OCI-LY7 (cell line): ENCODE results near the gene GSG1L2. TPM values are rescaled to one million over a fixed set of nuclear protein-coding genes. Genes with fewer than 3 reads are reported as not detected.

Experiments
- BruUV-seq: library from RNA; stranded (reverse); fragments of 400-500 nt; replicated peaks from 2 replicates; lab custom pipeline; 2021; lab: Mats Ljungman, UMichigan
- CTCF ChIA-PET: fragments of 300-600 bp; sonication (Branson Sonifier 250); formaldehyde crosslinking; loops from one replicate; lab custom pipeline; 2022; ENCODE audit warnings: antibody characterized with exemption; ENCODE audit not compliant: unreplicated experiment; lab: Charles Lee
- POLR2A ChIA-PET: fragments of 300-600 bp; sonication (Branson Sonifier 250); formaldehyde crosslinking; loops from one replicate; lab custom pipeline; 2022; ENCODE audit warnings: antibody characterized with exemption; lab: Charles Lee
- DNase-seq: peaks from one replicate; pipeline ENCODE4 v3.0.0-alpha.2; 2015; ENCODE audit warnings: low spot score
- H2AFZ ChIP-seq: fragments of 200-600 bp; sonication (generic), shearing (Covaris generic); 2 replicates; pipeline ENCODE4 v1.6.1; 2014; ENCODE audit warnings: mild to moderate bottlenecking, antibody characterized with exemption, low read length, moderate library complexity
- H3K27ac ChIP-seq: fragments of 200-600 bp; sonication (generic); 2 replicates; pipeline ENCODE4 v1.5.1; 2014; ENCODE audit warnings: mixed run types, low read depth, mild to moderate bottlenecking, moderate library complexity, low read length, inconsistent platforms; ENCODE audit not compliant: poor library complexity, severe bottlenecking
- H3K36me3 ChIP-seq: fragments of 200-600 bp; sonication (generic); 2 replicates; pipeline ENCODE4 v1.6.1; 2014; ENCODE audit warnings: mild to moderate bottlenecking, antibody characterized with exemption, low read length, moderate library complexity, mixed read lengths; ENCODE audit not compliant: insufficient read depth
- H3K4me1 ChIP-seq: fragments of 200-600 bp; sonication (generic); 2 replicates; pipeline ENCODE4 v1.5.1; 2014; ENCODE audit warnings: mild to moderate bottlenecking, low read length; ENCODE audit not compliant: insufficient read depth, poor library complexity, severe bottlenecking
- H3K4me2 ChIP-seq: fragments of 200-600 bp; sonication (generic); 2 replicates; pipeline ENCODE4 v1.6.1; 2014; ENCODE audit warnings: mild to moderate bottlenecking, low read length
- H3K4me3 ChIP-seq: fragments of 200-600 bp; sonication (generic); 2 replicates; pipeline ENCODE4 v1.5.1; 2014; ENCODE audit warnings: mild to moderate bottlenecking, low read depth, low read length; ENCODE audit not compliant: poor library complexity, severe bottlenecking
- H3K79me2 ChIP-seq: fragments of 200-600 bp; sonication (generic); 2 replicates; pipeline ENCODE4 v1.6.1; 2016; ENCODE audit warnings: low read depth, mild to moderate bottlenecking, low read length, moderate library complexity, mixed read lengths; ENCODE audit not compliant: insufficient read depth
- H3K9me2 ChIP-seq: fragments of 200-600 bp; sonication (generic); 2 replicates; pipeline ENCODE4 v1.6.1; 2016; ENCODE audit warnings: mild to moderate bottlenecking, low read length, mixed read lengths; ENCODE audit not compliant: insufficient read depth
- H3K9me3 ChIP-seq: fragments of 200-600 bp; sonication (generic); 2 replicates; pipeline ENCODE4 v1.6.1; 2014; ENCODE audit warnings: mild to moderate bottlenecking, mixed run types, low read length, mixed read lengths
- H4K20me1 ChIP-seq: fragments of 200-600 bp; sonication (generic); 2 replicates; pipeline ENCODE4 v1.6.1; 2014; ENCODE audit warnings: mild to moderate bottlenecking, antibody characterized with exemption, low read length, moderate library complexity, mixed read lengths; ENCODE audit not compliant: insufficient read depth
- EZH2phosphoT487 ChIP-seq: fragments of 200-600 bp; sonication (generic); IDR thresholded peaks from 2 replicates; pipeline ENCODE4 v1.6.1; 2018; ENCODE audit warnings: low read depth, borderline replicate concordance, mild to moderate bottlenecking, mixed run types, antibody characterized with exemption, low read length, moderate library complexity, mixed read lengths
- intact Hi-C: fragments of 100-400 bp; cut with micrococcal nuclease; formaldehyde crosslinking; loops from one replicate; pipeline ENCODE4 v1.10.0; 2022; ENCODE audit not compliant: unreplicated experiment
- total RNA-seq, 2 experiments: library from RNA; depleted of rRNA in 1 of 2; stranded (reverse); fragments of >200 nt in 1 of 2; shearing (Covaris generic) in 1 of 2; gene quantifications; 2 replicates each; pipeline ENCODE4 v1.2.3, GENCODE V29; 2014 to 2022
- TF ChIP-seq, protein P1 (sequence below): fragments of 200-600 bp; sonication (generic); conservative IDR thresholded peaks from 2 replicates; pipeline ENCODE4 v1.5.1; 2014; ENCODE audit warnings: mild to moderate bottlenecking, antibody characterized with exemption, low read length, moderate library complexity, mixed read lengths

The GSG1L2 gene
- total RNA-seq, 2 experiments from 2014 or later, result not detected

DNA sequence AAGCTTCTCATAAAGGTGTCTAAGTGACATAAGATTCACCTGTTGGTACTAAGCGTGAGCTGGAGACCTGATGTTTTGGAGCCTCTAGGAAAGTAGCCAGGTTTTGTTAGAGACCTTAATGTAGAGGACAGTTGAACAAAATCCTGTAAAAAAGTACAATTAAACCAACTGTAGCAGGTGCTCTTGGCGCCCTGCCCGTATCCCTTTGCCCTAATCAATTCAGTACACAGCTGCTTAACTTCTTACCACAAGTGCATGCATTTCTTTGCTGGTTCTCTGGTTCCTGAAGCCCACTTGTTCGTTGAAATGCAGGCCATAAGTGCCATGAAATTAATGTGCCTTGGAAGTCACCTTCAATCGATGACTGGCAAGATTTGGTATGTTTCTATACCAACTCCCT lies 28.3 kb upstream of the GSG1L2 start:
- ChIA-PET POLR2A (no interaction called here), CTCF (no interaction called here)
- BruUV-seq, result no TSS peak
- H3K9me2 ChIP-seq, result no peaks in the 10 kb centered on the region
- H3K4me3 ChIP-seq, result no peak overlapping the region
- no peaks in the 10 kb centered on the region for H3K9me3 ChIP-seq
- H3K4me2 ChIP-seq, result no peak overlapping the region
- H3K27ac ChIP-seq, result no peak overlapping the region
- no peak overlapping the region for H2AFZ ChIP-seq
- H4K20me1 ChIP-seq, result no peaks in the 10 kb centered on the region
- intact Hi-C loops, result no loop called here
- H3K4me1 ChIP-seq, result no peaks in the 10 kb centered on the region
- no peak for DNase-seq
- no peaks in the 10 kb centered on the region for H3K79me2 ChIP-seq
- no peaks in the 10 kb centered on the region for H3K36me3 ChIP-seq
- TF ChIP-seq EZH2phosphoT487, result no peak
- TF ChIP-seq, protein P1, sequence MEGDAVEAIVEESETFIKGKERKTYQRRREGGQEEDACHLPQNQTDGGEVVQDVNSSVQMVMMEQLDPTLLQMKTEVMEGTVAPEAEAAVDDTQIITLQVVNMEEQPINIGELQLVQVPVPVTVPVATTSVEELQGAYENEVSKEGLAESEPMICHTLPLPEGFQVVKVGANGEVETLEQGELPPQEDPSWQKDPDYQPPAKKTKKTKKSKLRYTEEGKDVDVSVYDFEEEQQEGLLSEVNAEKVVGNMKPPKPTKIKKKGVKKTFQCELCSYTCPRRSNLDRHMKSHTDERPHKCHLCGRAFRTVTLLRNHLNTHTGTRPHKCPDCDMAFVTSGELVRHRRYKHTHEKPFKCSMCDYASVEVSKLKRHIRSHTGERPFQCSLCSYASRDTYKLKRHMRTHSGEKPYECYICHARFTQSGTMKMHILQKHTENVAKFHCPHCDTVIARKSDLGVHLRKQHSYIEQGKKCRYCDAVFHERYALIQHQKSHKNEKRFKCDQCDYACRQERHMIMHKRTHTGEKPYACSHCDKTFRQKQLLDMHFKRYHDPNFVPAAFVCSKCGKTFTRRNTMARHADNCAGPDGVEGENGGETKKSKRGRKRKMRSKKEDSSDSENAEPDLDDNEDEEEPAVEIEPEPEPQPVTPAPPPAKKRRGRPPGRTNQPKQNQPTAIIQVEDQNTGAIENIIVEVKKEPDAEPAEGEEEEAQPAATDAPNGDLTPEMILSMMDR, result no peak

DNA sequence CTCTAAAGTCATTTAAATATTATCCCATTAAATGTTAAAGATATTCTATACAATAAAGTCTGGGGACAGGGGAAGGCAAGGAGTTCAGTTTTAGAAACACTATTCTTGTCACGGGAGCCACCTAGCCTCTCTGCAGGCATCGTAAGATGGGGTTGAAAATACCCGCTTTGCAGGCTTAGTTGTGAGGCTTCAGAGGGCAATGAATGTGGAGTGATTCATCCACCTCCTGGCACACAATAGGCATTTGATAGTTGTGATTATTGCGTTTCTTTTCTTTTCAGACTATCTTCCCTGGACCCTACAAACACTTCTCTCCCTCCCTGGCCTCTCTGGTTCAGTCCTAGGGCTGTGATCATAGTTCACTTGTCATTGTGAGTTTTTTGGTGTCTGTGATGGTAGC lies 23.4 kb upstream of the GSG1L2 start:
- H3K9me2 ChIP-seq, result no peaks in the 10 kb centered on the region
- H3K4me1 ChIP-seq, result no peaks in the 10 kb centered on the region
- H3K79me2 ChIP-seq, result no peaks in the 10 kb centered on the region
- no peaks in the 10 kb centered on the region for H3K36me3 ChIP-seq
- BruUV-seq, result no TSS peak
- no peak overlapping the region for H2AFZ ChIP-seq
- H4K20me1 ChIP-seq, result no peaks in the 10 kb centered on the region
- ChIA-PET POLR2A (no interaction called here), CTCF (no interaction called here)
- H3K9me3 ChIP-seq, result no peaks in the 10 kb centered on the region
- H3K4me2 ChIP-seq, result no peak overlapping the region
- DNase-seq, result no peak
- intact Hi-C loops, result no loop called here
- H3K4me3 ChIP-seq, result no peak overlapping the region
- TF ChIP-seq, protein P1, result no peak
- no peak overlapping the region for H3K27ac ChIP-seq

DNA sequence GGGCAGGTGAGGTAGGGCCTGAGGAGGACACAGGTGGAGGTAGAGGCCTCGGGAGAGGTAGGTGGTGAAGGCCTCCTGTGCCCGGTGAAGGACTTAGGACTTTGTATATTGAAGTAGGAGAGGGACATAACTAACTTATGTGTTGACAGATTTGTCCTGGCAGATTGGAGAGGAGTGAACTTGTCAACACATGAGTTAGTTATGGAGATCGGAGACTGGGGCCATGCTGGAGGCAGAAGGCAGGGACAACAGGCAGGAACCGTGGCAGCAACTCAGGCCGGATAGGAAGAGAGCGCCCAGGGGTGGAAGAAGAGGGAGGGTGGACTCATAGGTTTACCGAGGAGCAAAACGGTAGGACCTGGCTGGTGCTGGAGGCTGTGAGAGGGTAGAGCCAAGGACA lies 22.3 kb upstream of the GSG1L2 start:
- no peak for DNase-seq
- Histone ChIP-seq H3K36me3 (no peaks in the 10 kb centered on the region), H3K4me3 (no peak overlapping the region), H2AFZ (no peak overlapping the region), H3K9me3 (no peaks in the 10 kb centered on the region), H3K27ac (no peak overlapping the region), H4K20me1 (no peaks in the 10 kb centered on the region), H3K9me2 (no peaks in the 10 kb centered on the region), H3K4me2 (no peak overlapping the region), H3K79me2 (no peaks in the 10 kb centered on the region), H3K4me1 (no peaks in the 10 kb centered on the region)
- ChIA-PET CTCF (no interaction called here), POLR2A (no interaction called here)
- intact Hi-C loops, result no loop called here
- BruUV-seq, result no TSS peak
- TF ChIP-seq, protein P1, result no peak
- no peak for TF ChIP-seq EZH2phosphoT487
